ENCODE measurements around the gene THOC2. TPM values are rescaled to one million over a fixed set of nuclear protein-coding genes. Genes with fewer than 3 reads are reported as not detected.
A peak's percentile ranks its signal among the peaks of the same experiment; 100 is the strongest.
"Not testable (repeated sequence)": the region's sequence is repeated elsewhere in the genome, so short reads cannot be mapped to it uniquely, and the experiment has no call there.

THOC2 gene
- total RNA-seq, 6 donors from 2014 or later, result 63.0 to 229 (median 103) TPM

DNA sequence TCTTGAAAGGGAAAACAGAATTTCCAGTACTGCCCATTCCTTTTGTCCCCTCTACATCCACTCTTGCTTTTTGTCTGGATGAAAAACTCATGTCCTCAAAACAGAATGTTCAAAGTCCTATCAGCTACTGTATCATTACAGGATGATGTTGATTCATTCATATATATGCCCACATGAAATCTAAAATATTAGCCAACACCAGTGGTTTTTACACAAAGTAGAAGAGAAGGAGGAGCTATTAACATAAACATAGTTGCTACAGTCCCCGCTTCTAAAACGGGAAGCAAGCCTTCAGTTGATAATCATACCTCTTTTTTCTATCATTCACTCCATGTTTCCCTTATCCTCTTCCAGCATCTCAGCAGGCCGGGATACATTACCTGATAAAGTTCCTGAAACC is 7.7 kb upstream of the THOC2 start:
- no peak overlapping the region for H3K27ac ChIP-seq
- no peaks in the 10 kb centered on the region for H3K36me3 ChIP-seq
- H3K4me3 ChIP-seq, result no peak overlapping the region
- H3K4me1 ChIP-seq, result no peaks in the 10 kb centered on the region
- no peaks in the 10 kb centered on the region for H3K9me3 ChIP-seq
- DNase-seq, result no peak
- 45 to 67% methylated on average over 3 of the region's 3 CpGs for WGBS, 2 donors
- no peak for ATAC-seq (ENCODE audit: low FRiP score in 2 of 2)
- TF ChIP-seq POLR2AphosphoS5 (IDR thresholded peaks at IDR 0.05) (no peak), EP300 (IDR thresholded peaks at IDR 0.05) (no peak), POLR2A (IDR thresholded peaks at IDR 0.05) (no peak)
- TF ChIP-seq, protein P1, sequence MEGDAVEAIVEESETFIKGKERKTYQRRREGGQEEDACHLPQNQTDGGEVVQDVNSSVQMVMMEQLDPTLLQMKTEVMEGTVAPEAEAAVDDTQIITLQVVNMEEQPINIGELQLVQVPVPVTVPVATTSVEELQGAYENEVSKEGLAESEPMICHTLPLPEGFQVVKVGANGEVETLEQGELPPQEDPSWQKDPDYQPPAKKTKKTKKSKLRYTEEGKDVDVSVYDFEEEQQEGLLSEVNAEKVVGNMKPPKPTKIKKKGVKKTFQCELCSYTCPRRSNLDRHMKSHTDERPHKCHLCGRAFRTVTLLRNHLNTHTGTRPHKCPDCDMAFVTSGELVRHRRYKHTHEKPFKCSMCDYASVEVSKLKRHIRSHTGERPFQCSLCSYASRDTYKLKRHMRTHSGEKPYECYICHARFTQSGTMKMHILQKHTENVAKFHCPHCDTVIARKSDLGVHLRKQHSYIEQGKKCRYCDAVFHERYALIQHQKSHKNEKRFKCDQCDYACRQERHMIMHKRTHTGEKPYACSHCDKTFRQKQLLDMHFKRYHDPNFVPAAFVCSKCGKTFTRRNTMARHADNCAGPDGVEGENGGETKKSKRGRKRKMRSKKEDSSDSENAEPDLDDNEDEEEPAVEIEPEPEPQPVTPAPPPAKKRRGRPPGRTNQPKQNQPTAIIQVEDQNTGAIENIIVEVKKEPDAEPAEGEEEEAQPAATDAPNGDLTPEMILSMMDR (IDR thresholded peaks at IDR 0.05), result no peak
- H3K27me3 ChIP-seq, result no peaks in the 10 kb centered on the region

DNA sequence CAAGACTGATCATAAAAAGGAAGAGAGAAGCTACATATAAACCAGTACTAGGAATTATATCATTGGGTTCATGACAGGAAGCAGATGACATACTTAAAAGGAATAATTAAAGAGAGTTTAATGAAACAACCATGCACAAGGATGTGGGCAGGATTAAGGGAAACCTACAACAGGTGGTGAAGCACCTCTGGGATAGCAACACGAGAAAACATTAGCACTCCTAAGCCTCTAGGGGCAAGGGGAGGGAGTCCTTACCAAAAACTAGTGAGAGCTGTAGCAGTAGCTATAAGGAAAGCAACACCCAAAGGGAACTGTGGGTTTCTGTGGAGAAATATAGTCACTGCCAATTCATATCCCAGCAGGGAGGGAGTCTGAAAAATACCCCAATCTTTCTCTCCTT is 7.2 kb upstream of the THOC2 start:
- TF ChIP-seq POLR2A (IDR thresholded peaks at IDR 0.05), result no peak
- TF ChIP-seq EP300 (IDR thresholded peaks at IDR 0.05), result no peak
- TF ChIP-seq, protein P1 (IDR thresholded peaks at IDR 0.05), result no peak
- TF ChIP-seq POLR2AphosphoS5 (IDR thresholded peaks at IDR 0.05), result no peak
- H3K4me3 ChIP-seq, result no peak overlapping the region
- no peak overlapping the region for H3K27ac ChIP-seq
- WGBS, 2 donors, result 43 to 70% methylated on average over 1 of the region's 1 CpG
- no peak for ATAC-seq (ENCODE audit: low FRiP score in 2 of 2)
- DNase-seq, result no peak
- H3K27me3 ChIP-seq, result no peaks in the 10 kb centered on the region
- no peaks in the 10 kb centered on the region for H3K36me3 ChIP-seq
- no peaks in the 10 kb centered on the region for H3K9me3 ChIP-seq
- H3K4me1 ChIP-seq, result no peaks in the 10 kb centered on the region

DNA sequence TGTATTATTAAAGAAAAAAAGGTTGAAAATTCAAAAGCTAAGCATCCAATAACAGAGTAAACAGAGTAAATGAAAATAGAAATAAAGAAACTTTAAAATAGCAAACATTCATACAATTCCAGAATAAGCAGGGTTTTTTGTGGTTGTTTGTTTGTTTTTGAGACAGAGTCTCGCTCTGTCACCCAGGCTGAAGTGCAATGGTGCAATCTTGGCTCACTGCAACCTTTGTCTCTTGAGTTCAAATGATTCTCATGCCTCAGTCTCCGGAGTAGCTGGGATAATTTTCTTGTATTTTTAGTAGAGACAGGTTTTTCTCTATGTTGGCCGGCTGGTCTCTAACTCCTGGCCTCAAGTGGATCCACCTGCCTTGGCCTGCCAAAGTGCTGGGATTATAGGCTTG is 6.6 kb upstream of the THOC2 start:
- Histone ChIP-seq H3K27ac (no peak overlapping the region), H3K4me1 (no peaks in the 10 kb centered on the region), H3K27me3 (no peaks in the 10 kb centered on the region), H3K36me3 (no peaks in the 10 kb centered on the region), H3K9me3 (no peaks in the 10 kb centered on the region), H3K4me3 (no peak overlapping the region)
- TF ChIP-seq POLR2A (IDR thresholded peaks at IDR 0.05), result no peak
- TF ChIP-seq POLR2AphosphoS5 (IDR thresholded peaks at IDR 0.05), result no peak
- TF ChIP-seq, protein P1 (IDR thresholded peaks at IDR 0.05), result no peak
- TF ChIP-seq EP300 (IDR thresholded peaks at IDR 0.05), result no peak
- 59 to 80% methylated on average over 3 of the region's 3 CpGs for WGBS, 2 donors
- DNase-seq (no peak), ATAC-seq (ENCODE audit: low FRiP score in 2 of 2) (no peak)

DNA sequence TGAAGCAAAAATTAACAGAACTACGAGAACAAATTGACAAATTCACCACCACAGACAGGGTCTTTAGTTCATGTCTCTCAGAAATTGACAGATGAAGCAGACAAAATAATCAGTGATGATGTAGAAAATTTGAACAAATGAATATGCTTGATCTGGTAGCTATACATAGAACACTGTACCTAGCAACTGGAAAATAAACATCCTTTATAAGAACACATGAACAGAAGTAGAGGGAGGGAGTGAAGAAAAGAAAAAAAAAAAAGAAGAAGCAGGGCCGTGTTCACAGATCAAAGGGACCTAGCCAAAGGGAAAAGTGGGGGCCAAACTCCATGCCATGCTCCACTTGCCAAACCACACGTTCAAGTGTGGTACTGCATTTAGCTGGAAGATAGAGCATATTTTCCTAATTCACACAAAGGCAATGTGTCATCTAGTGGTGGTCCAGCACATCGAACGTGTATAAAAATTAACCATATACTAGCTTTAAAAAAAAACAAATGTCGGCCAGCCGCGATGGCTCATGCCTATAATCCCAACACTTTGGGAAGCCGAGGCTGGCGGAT is 5.6 kb upstream of the THOC2 start:
- H3K27ac ChIP-seq, result no peak overlapping the region
- WGBS, 2 donors, result 72 to 75% methylated on average over 10 of the region's 10 CpGs
- no peaks in the 10 kb centered on the region for H3K9me3 ChIP-seq
- H3K27me3 ChIP-seq, result no peaks in the 10 kb centered on the region
- H3K4me1 ChIP-seq, result no peaks in the 10 kb centered on the region
- H3K4me3 ChIP-seq, result no peak overlapping the region
- H3K36me3 ChIP-seq, result no peaks in the 10 kb centered on the region
- ATAC-seq (ENCODE audit: low FRiP score in 2 of 2) (no peak), DNase-seq (no peak)
- TF ChIP-seq EP300 (IDR thresholded peaks at IDR 0.05), result no peak
- no peak for TF ChIP-seq POLR2AphosphoS5 (IDR thresholded peaks at IDR 0.05)
- TF ChIP-seq POLR2A (IDR thresholded peaks at IDR 0.05), result no peak
- TF ChIP-seq, protein P1 (IDR thresholded peaks at IDR 0.05), result no peak

DNA sequence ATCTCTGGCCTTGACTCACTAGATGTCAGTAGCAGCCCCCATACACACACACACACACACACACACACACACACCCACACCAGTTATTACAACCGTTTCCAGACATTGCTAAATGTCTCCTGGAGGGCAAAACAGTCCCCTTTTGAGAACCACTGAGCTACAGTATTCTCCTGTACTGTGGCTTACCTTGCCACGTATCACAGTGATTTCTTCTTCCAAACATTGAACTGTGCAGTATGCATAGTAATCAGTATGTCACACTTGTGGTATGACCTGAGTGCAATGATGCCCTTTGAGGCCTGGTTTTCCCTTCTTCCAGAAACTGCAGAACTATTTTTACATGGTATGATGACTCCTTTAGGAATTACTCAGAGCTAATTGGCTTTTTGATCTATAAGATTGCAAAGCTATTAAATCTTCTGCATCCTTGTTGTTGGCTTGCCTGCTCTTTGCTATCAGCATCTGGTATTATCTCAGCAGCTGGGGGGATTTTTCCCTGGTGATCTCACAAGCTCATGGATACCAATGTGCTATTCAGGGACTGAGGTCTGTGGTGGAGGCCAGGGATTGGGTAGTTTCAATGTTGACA is 3.6 kb upstream of the THOC2 start:
- ATAC-seq (ENCODE audit: low FRiP score in 2 of 2), result no peak
- H3K27ac ChIP-seq, result no peak overlapping the region
- H3K9me3 ChIP-seq, result no peaks in the 10 kb centered on the region
- H3K36me3 ChIP-seq, result no peaks in the 10 kb centered on the region
- H3K4me3 ChIP-seq, result no peak overlapping the region
- TF ChIP-seq POLR2AphosphoS5 (IDR thresholded peaks at IDR 0.05) (no peak), EP300 (IDR thresholded peaks at IDR 0.05) (no peak), POLR2A (IDR thresholded peaks at IDR 0.05) (no peak)
- TF ChIP-seq, protein P1 (IDR thresholded peaks at IDR 0.05), result no peak
- WGBS, 2 donors, result 42 to 71% methylated on average over 1 to 2 of the region's 2 CpGs
- no peak for DNase-seq
- no peaks in the 10 kb centered on the region for H3K27me3 ChIP-seq
- peaks cover 0 to 2% (median 0%) of the 10 kb centered on the region in 4 donors for H3K4me1 ChIP-seq

DNA sequence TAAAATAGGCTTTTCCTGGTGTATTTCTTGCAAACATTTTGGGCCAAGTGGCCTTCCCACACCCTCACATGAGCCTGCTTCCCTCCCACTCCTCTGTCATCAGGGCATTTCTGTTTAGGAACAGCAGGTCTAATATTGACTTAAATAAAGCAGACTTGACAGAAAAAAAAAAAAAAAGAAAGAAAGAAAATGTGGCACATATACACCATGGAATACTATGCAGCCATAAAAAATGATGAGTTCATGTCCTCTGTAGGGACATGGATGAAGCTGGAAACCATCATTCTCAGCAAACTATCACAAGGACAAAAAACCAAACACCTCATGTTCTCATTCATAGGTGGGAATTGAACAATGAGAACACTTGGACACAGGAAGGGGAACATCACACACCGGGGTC is 2.3 kb upstream of the THOC2 start:
- ATAC-seq (ENCODE audit: low FRiP score in 2 of 2); H3K9me3 ChIP-seq; H3K4me1 ChIP-seq; H3K4me3 ChIP-seq; H3K27ac ChIP-seq; H3K36me3 ChIP-seq; DNase-seq; H3K27me3 ChIP-seq: not testable (repeated sequence)
- no CpG with 5 or more reads among the region's 1 CpG for WGBS, 2 donors

DNA sequence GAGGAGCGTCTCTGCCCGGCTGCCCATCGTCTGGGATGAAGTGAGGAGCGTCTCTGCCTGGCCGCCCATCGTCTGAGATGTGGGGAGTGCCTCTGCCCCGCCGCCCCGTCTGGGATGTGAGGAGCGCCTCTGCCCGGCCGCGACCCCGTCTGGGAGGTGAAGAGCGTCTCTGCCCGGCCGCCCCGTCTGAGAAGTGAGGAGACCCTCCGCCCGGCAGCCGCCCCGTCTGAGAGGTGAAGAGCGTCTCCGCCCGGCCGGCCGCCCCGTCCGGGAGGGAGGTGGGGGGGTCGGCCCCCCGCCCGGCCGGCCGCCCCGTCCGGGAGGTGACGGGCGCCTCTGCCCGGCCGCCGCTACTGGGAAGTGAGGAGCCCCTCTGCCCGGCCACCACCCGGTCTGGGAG is 1.2 kb upstream of the THOC2 start:
- not testable (repeated sequence) for H3K27me3 ChIP-seq; H3K36me3 ChIP-seq; ATAC-seq (ENCODE audit: low FRiP score in 2 of 2); H3K27ac ChIP-seq; H3K4me1 ChIP-seq; H3K9me3 ChIP-seq; H3K4me3 ChIP-seq
- peak in 1 of 2 donors; percentile 49 for DNase-seq
- 89% methylated on average over 33 of the region's 43 CpGs; no CpG with 5 or more reads in 1 of the 2 donors for WGBS, 2 donors

All from upper lobe of left lung (tissue), 6 donors.